Ovary (tissue), 9 donors: ENCODE data around the gene P4HA1. TPM values are rescaled to one million over a fixed set of nuclear protein-coding genes. Genes with fewer than 3 reads are reported as not detected.
A peak's percentile ranks its signal among the peaks of the same experiment; 100 is the strongest.

Experiments used
- DNase-seq, 5 donors: peaks; one replicate each; pipeline ENCODE4 v3.0.0-alpha.2; 2019 to 2020
- H3K27ac ChIP-seq, 2 donors: fragments of 200-600 bp; one replicate each; pipeline versions ENCODE4 v1.5.1 to v1.8.0; 2019 to 2022
- H3K27me3 ChIP-seq: fragments of 200-600 bp; one replicate; pipeline ENCODE4 v1.8.0; 2022
- H3K36me3 ChIP-seq: fragments of 200-600 bp; sonication (generic); one replicate; pipeline ENCODE4 v1.5.1; 2019
- H3K4me1 ChIP-seq: one replicate; pipeline ENCODE4 v1.8.1; 2013; ENCODE audit warnings: mild to moderate bottlenecking, moderate library complexity; ENCODE audit not compliant: insufficient read depth
- H3K4me3 ChIP-seq: fragments of 200-600 bp; sonication (generic); one replicate; pipeline ENCODE4 v1.5.1; 2017
- H3K9me3 ChIP-seq, 2 donors: fragments of 200-600 bp in 1 of 2; sonication (generic) in 1 of 2; one replicate each; pipeline versions ENCODE4 v1.5.1 to v1.8.1; 2013 to 2019; ENCODE audit warnings: mild to moderate bottlenecking in 1 of 2, moderate library complexity in 1 of 2
- CTCF ChIP-seq, 3 donors: fragments of 450-650 bp in 2 of 3; fragments of 200-600 bp in 1 of 3; IDR thresholded peaks; one replicate each; pipeline versions ENCODE4 v1.5.1 to v1.8.0; 2016 to 2022; ENCODE audit warnings: antibody characterized with exemption in 3 of 3, mild to moderate bottlenecking in 1 of 3
- EP300 ChIP-seq: sonication (generic); formaldehyde crosslinking; IDR thresholded peaks from one replicate; pipeline ENCODE4 v1.6.1; 2017; ENCODE audit warnings: antibody characterized with exemption
- POLR2A ChIP-seq: fragments of 450-650 bp; IDR thresholded peaks from one replicate; pipeline ENCODE4 v1.6.1; 2017; ENCODE audit warnings: antibody characterized with exemption, mild to moderate bottlenecking, moderate library complexity
- WGBS, 3 donors: extraction: QIAGEN DNeasy Blood & Tissue Kit in 1 of 3; methylation state at CpG; one replicate each; pipeline versions ENCODE4 v1.1.5 to v1.1.7; 2013 to 2017; 5-methylcytosine and 5-hydroxymethylcytosine counted together
- intact Hi-C, 4 donors: fragments of 100-400 bp; cut with DNase I; formaldehyde crosslinking; loops; one replicate each; pipeline versions ENCODE4 v1.11.0 to v1.15.1; 2022 to 2023
- polyA plus RNA-seq, 2 donors: library from polyadenylated mRNA; stranded (reverse); fragments of 200-250 nt in 1 of 2; fragments of 350-450 nt in 1 of 2; fragmentation: Illumina TruSeq in 1 of 2; extraction: RNeasy Lipid Tissue Mini Kit (QIAGEN cat#74804) in 1 of 2; gene quantifications; one replicate each; pipeline ENCODE4 v1.2.3, GENCODE V29; 2013 to 2014
- total RNA-seq, 7 donors: library from RNA; depleted of rRNA in 2 of 7; stranded (reverse); fragments of >200 nt in 2 of 7; fragmentation: NEBNext Ultra II Directional in 3 of 7; extraction: Animal tissue kit (Norgen Biotek cat#: 25700) in 3 of 7; gene quantifications; one replicate each; pipeline versions ENCODE4 v1.1.0 to v1.2.4, GENCODE V29; 2016 to 2023
- donor health status: DM: no; HTN: no; CAD: no; lungs with moderate emphysema.
- donor health status: DM: no; HTN: no; CAD: no.
- donor health status: Bipolar disorder and iron deficiency.
- donor health status: DM: yes; HTN: yes; CAD: no.
- donor health status: DM: no; HTN: no; CAD: no.
- donor health status: DM: yes; HTN: yes; CAD: no.

The P4HA1 gene
- total and polyA plus RNA-seq, 9 donors = 20.5 to 74.9 (median 39.7) TPM

DNA sequence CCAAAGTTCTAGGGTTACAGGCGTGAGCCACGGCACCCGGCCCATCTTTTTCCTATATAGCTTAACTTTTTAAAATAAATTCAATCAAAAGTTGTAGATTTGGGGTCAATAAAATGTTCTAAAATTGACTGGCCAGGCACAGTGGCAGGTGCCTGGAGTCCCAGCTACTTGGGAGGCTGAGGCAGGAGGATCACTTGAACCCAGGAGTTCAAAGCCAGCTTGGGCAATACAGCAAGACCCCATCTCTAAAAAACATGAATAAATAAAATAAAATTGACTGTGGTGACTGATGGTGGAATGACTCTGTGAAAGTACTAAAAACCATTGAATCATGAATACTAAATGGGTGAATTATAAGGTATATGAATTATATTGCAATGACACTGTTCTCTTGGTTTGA, 20.8 kb downstream of the P4HA1 start:
- DNase-seq = no peak
- H3K27me3 ChIP-seq = no peaks in the 10 kb centered on the region
- no peaks in the 10 kb centered on the region for H3K9me3 ChIP-seq
- intact Hi-C loops = no loop called here
- H3K36me3 ChIP-seq = no peaks in the 10 kb centered on the region
- 86 to 94% (median 89%) methylated on average over 3 of the region's 3 CpGs for WGBS, 3 donors
- no peak overlapping the region for H3K4me3 ChIP-seq
- no peak for TF ChIP-seq CTCF (IDR thresholded peaks at IDR 0.05)
- TF ChIP-seq EP300 = no peak
- no peak for TF ChIP-seq POLR2A
- peak overlapping the region; percentile 69 to 73 for H3K27ac ChIP-seq
- H3K4me1 ChIP-seq = peaks cover 1% of the 10 kb centered on the region

DNA sequence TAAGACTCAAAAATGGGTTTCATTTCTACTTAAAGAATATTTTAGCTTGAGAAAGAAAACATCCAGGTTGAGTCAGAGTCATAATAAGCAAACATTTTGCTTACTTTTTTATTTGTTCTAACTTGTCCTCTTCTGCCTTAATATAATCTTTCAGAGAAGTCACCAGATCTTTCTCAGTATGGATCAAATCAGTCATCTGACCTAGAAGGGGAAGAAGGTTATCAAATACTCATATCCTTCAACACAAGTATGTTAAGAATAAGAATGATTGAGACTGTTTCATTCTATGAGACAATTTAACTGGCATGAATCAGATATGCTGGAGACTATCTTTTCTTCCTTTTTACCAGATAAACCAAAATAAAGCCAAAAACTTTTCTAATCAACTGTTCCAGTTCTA, 23.0 kb downstream of the P4HA1 start:
- Histone ChIP-seq H3K27me3 (no peaks in the 10 kb centered on the region), H3K9me3 (no peaks in the 10 kb centered on the region), H3K4me3 (no peak overlapping the region), H3K4me1 (peaks cover 1% of the 10 kb centered on the region), H3K27ac (no peak overlapping the region), H3K36me3 (no peaks in the 10 kb centered on the region)
- intact Hi-C loops = no loop called here
- DNase-seq = no peak
- TF ChIP-seq EP300 (no peak), POLR2A (no peak), CTCF (IDR thresholded peaks at IDR 0.05) (no peak)

DNA sequence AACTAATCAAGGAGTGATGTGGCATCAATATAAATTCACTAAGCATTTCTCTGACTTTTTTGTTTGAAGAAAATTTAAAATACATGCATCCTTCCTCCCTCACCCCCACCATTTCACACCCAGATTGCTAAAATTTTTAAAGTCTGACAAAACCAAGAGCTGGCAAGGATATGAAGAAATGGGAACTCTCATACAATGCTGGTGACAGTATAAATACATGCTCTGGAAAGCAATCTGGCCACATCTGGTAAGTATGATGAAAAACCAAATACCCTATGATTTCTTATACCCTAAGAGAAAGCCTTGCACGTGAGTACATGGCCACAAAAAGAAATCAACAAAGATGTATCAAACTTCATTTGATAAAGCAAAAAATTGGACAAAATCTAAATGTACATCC, 31.2 kb downstream of the P4HA1 start:
- TF ChIP-seq CTCF (IDR thresholded peaks at IDR 0.05) (no peak), POLR2A (no peak), EP300 (no peak)
- no peaks in the 10 kb centered on the region for H3K36me3 ChIP-seq
- H3K27me3 ChIP-seq = no peaks in the 10 kb centered on the region
- no peaks in the 10 kb centered on the region for H3K9me3 ChIP-seq
- no peaks in the 10 kb centered on the region for H3K4me1 ChIP-seq
- no peak overlapping the region for H3K27ac ChIP-seq
- WGBS, 3 donors = 77 to 82% (median 79%) methylated on average over 1 of the region's 1 CpG
- DNase-seq = no peak
- no peak overlapping the region for H3K4me3 ChIP-seq
- intact Hi-C loops = no loop called here

GRCh38 chr10:73061743-73062142, 34.9 kb downstream of the P4HA1 start:
- H3K4me1 ChIP-seq = no peaks in the 10 kb centered on the region
- 76 to 89% (median 86%) methylated on average over 1 of the region's 1 CpG for whole genome bisulfite sequencing, 3 donors
- intact Hi-C loops = no loop called here
- no peak overlapping the region for H3K27ac ChIP-seq
- no peaks in the 10 kb centered on the region for H3K36me3 ChIP-seq
- H3K9me3 ChIP-seq = no peaks in the 10 kb centered on the region
- H3K4me3 ChIP-seq = no peak overlapping the region
- no peak for DNase-seq
- no peaks in the 10 kb centered on the region for H3K27me3 ChIP-seq
- TF ChIP-seq POLR2A (no peak), CTCF (IDR thresholded peaks at IDR 0.05) (no peak), EP300 (no peak)
